ENCODE results near the gene GMIP. TPM values are rescaled to one million over a fixed set of nuclear protein-coding genes. Genes with fewer than 3 reads are reported as not detected.

Gene GMIP
- total and polyA plus RNA-seq, 7 donors = 0.51 to 2.3 (median 1.4) TPM

- Histone ChIP-seq H3K36me3 (ENCODE audit: insufficient read depth in 1 of 2, low read depth in 1 of 2) (no peaks in the 10 kb centered on the region), H3K4me1 (no peaks in the 10 kb centered on the region), H3K9me3 (no peaks in the 10 kb centered on the region), H3K27me3 (ENCODE audit: insufficient read depth in 3 of 3, low read length in 2 of 3) (no peaks in the 10 kb centered on the region), H3K4me3 (no peak overlapping the region), H3K27ac (no peak overlapping the region)
- no peak for TF ChIP-seq CTCF (IDR thresholded peaks at IDR 0.05)
- no peak for DNase-seq
- 63 to 67% (median 66%) methylated on average over 48 to 53 of the region's 53 CpGs for WGBS, 3 donors
- intact Hi-C loops (cut with DNase I) = no loop called here
- no peak for ATAC-seq
Observed at GRCh38 chr19:19637523-19638251, 5.8 kb downstream of the GMIP start.

GRCh38 chr19:19637186-19637522 is 6.3 kb downstream of the GMIP start:
- H3K27ac ChIP-seq = no peak overlapping the region
- intact Hi-C loops (cut with DNase I) = no loop called here
- no peaks in the 10 kb centered on the region for H3K27me3 ChIP-seq (ENCODE audit: insufficient read depth in 3 of 3, low read length in 2 of 3)
- no peak for TF ChIP-seq CTCF (IDR thresholded peaks at IDR 0.05)
- no peak overlapping the region for H3K4me3 ChIP-seq
- no peaks in the 10 kb centered on the region for H3K9me3 ChIP-seq
- ATAC-seq (no peak), DNase-seq (no peak)
- H3K36me3 ChIP-seq (ENCODE audit: insufficient read depth in 1 of 2, low read depth in 1 of 2) = no peaks in the 10 kb centered on the region
- WGBS, 3 donors = 63 to 71% (median 69%) methylated on average over 25 to 27 of the region's 27 CpGs
- no peaks in the 10 kb centered on the region for H3K4me1 ChIP-seq

- DNase-seq (no peak), ATAC-seq (no peak)
- Histone ChIP-seq H3K27ac (no peak overlapping the region), H3K4me3 (no peak overlapping the region), H3K36me3 (ENCODE audit: insufficient read depth in 1 of 2, low read depth in 1 of 2) (no peaks in the 10 kb centered on the region), H3K27me3 (ENCODE audit: insufficient read depth in 3 of 3, low read length in 2 of 3) (no peaks in the 10 kb centered on the region), H3K9me3 (no peaks in the 10 kb centered on the region), H3K4me1 (no peaks in the 10 kb centered on the region)
- no peak for TF ChIP-seq CTCF (IDR thresholded peaks at IDR 0.05)
- intact Hi-C loops (cut with DNase I) = no loop called here
- 91 to 98% (median 91%) methylated on average over 9 of the region's 9 CpGs for WGBS, 3 donors
Observed at GRCh38 chr19:19636573-19637185, 6.8 kb downstream of the GMIP start.

GRCh38 chr19:19635313-19635702 is 8.1 kb downstream of the GMIP start:
- Histone ChIP-seq H3K9me3 (no peaks in the 10 kb centered on the region), H3K4me1 (no peaks in the 10 kb centered on the region), H3K27ac (no peak overlapping the region), H3K4me3 (no peak overlapping the region), H3K27me3 (ENCODE audit: insufficient read depth in 3 of 3, low read length in 2 of 3) (no peaks in the 10 kb centered on the region), H3K36me3 (ENCODE audit: insufficient read depth in 1 of 2, low read depth in 1 of 2) (no peaks in the 10 kb centered on the region)
- DNase-seq (no peak), ATAC-seq (no peak)
- TF ChIP-seq CTCF (IDR thresholded peaks at IDR 0.05) = no peak
- WGBS, 3 donors = 90 to 93% (median 91%) methylated on average over 13 to 14 of the region's 14 CpGs
- intact Hi-C loops (cut with DNase I) = no loop called here
